ENCODE measurements around the gene C14orf39. TPM values are rescaled to one million over a fixed set of nuclear protein-coding genes. Genes with fewer than 3 reads are reported as not detected.
"Not testable (repeated sequence)": the region's sequence is repeated elsewhere in the genome, so short reads cannot be mapped to it uniquely, and the experiment has no call there.

Gene C14orf39
- total RNA-seq, 4 donors from 2014 or later, result 0.40 to 0.69 TPM; not detected in 2

DNA sequence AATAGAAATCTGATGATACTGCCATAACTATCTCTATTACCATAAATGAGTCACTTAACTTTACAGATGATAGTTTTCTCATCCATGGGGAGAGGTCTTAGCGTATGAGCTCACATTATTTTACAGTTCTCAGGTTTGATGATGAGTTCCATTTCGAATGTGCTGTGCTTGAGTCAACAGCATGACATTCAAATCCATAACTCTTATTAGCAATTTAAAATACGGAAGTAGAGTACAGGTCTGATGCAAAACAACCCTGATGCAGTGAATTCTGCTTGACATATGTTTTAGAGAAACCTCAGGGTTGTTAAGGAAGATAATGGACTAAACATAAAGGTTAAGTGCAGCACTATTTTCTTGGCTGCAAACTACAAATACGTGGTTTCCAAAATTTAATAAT lies 30.0 kb downstream of the C14orf39 start:
- intact Hi-C loops (cut with DNase I; ENCODE audit: low total_unique reads), result no loop called here
- no peaks in the 10 kb centered on the region for H3K36me3 ChIP-seq
- DNase-seq, result no peak
- no peaks in the 10 kb centered on the region for H3K9me3 ChIP-seq
- no peak for TF ChIP-seq POLR2A (IDR thresholded peaks at IDR 0.05)
- no peak for TF ChIP-seq CTCF (IDR thresholded peaks at IDR 0.05)
- H3K27me3 ChIP-seq, result peaks cover 0 to 10% of the 10 kb centered on the region in 2 donors
- no peaks in the 10 kb centered on the region for H3K4me1 ChIP-seq
- no peak overlapping the region for H3K27ac ChIP-seq
- no peak overlapping the region for H3K4me3 ChIP-seq

- no peak for DNase-seq
- Histone ChIP-seq H3K27me3 (no peaks in the 10 kb centered on the region), H3K4me3 (no peak overlapping the region), H3K27ac (no peak overlapping the region), H3K36me3 (no peaks in the 10 kb centered on the region), H3K4me1 (no peaks in the 10 kb centered on the region), H3K9me3 (peaks cover 0 to 4% of the 10 kb centered on the region in 2 donors)
- TF ChIP-seq POLR2A (IDR thresholded peaks at IDR 0.05) (no peak), CTCF (IDR thresholded peaks at IDR 0.05) (no peak)
- intact Hi-C loops (cut with DNase I; ENCODE audit: low total_unique reads), result no loop called here
These were observed 55.6 kb downstream of the C14orf39 start for GRCh38 chr14:60430276-60430675.

DNA sequence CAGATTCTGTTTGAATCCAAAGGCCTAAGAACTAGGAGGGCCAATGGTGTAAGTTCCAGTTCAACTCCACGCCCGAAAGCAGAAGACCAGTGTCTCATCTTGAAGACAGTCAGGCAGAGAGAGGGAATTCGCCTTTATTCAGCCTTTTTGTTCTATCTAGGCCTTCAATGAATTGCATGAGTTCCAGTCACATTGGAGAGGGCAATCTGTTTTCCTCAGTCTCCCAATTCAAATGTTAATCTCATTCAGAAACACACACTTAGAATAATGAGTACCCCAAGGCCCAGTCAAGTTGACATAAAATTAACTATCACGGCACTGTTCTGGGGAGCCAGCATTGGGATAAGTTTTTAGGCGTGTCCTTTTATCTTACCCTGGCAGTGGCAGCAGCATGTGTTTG lies 65.8 kb downstream of the C14orf39 start:
- intact Hi-C loops (cut with DNase I; ENCODE audit: low total_unique reads), result no loop called here
- H3K4me1 ChIP-seq, result no peaks in the 10 kb centered on the region
- no peak for DNase-seq
- no peaks in the 10 kb centered on the region for H3K27me3 ChIP-seq
- H3K36me3 ChIP-seq, result no peaks in the 10 kb centered on the region
- no peak overlapping the region for H3K27ac ChIP-seq
- H3K4me3 ChIP-seq, result no peak overlapping the region
- TF ChIP-seq POLR2A (IDR thresholded peaks at IDR 0.05) (no peak), CTCF (IDR thresholded peaks at IDR 0.05) (no peak)
- H3K9me3 ChIP-seq, result no peaks in the 10 kb centered on the region

GRCh38 chr14:60397550-60397949 lies 88.3 kb downstream of the C14orf39 start:
- H3K27ac ChIP-seq, result not testable (repeated sequence)

DNA sequence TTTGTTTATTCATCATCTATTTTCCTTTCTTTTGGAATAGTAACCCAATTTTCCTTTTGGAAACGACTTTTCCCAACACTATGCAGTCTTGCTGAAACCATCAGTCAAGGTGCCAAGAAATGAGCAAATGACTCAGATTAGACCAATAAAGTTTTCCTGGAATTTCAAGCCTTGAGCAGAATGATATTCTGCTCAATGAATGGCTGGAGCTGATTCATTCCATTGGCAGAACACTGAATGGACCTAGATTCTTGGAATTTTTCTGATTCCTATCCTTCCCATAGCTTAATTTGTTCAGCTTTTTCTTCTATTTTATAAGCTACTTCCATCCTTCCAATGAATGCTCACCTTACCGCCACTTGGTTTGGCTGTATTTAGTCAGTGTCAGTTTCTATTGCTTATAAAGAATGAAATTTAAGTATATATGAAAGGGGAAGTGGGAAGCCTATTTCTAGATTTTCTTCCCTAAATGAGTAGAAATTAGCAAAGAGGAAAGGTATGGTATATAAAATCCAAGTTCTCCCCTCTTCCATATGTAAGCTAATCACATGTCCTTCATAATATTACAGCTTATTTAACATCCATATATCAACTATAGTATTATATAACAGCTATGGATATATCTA lies 89.0 kb downstream of the C14orf39 start:
- H3K9me3 ChIP-seq, result no peaks in the 10 kb centered on the region
- no peak for DNase-seq
- H3K4me1 ChIP-seq, result no peaks in the 10 kb centered on the region
- H3K36me3 ChIP-seq, result no peaks in the 10 kb centered on the region
- no peaks in the 10 kb centered on the region for H3K27me3 ChIP-seq
- intact Hi-C loops (cut with DNase I; ENCODE audit: low total_unique reads), result no loop called here
- no peak for TF ChIP-seq POLR2A (IDR thresholded peaks at IDR 0.05)
- no peak for TF ChIP-seq CTCF (IDR thresholded peaks at IDR 0.05)
- no peak overlapping the region for H3K27ac ChIP-seq
- H3K4me3 ChIP-seq, result no peak overlapping the region

More at GRCh38 chr14:60397550-60397949, 88.3 kb downstream of the C14orf39 start:
- H3K36me3 ChIP-seq; intact Hi-C loops (cut with DNase I; ENCODE audit: low total_unique reads); H3K4me3 ChIP-seq; H3K4me1 ChIP-seq; H3K9me3 ChIP-seq; H3K27me3 ChIP-seq; DNase-seq: not testable (repeated sequence)

Other genes starting within 250 kb of the C14orf39 start
- 10 to 100 TPM; 32.0 to 77.1 (median 52.8) TPM for gene PPM1A, start 236.8 kb downstream of the C14orf39 start, total RNA-seq
- not detected for gene SIX6, start 23.1 kb upstream of the C14orf39 start, total RNA-seq
- 1 to 10 TPM in 1 of 4 donors, not detected in 3; 7.1 TPM for gene SIX1, start 163.4 kb upstream of the C14orf39 start, total RNA-seq
- gene SIX4, start 238.3 kb upstream of the C14orf39 start, total RNA-seq, result 1 to 10 TPM in 3 of 4 donors, under 1 TPM in 1; 0.26 to 9.7 (median 3.5) TPM
- 10 to 100 TPM in 3 of 4 donors, 1 to 10 TPM in 1; 4.4 to 69.7 (median 46.9) TPM for gene MNAT1, start 248.7 kb upstream of the C14orf39 start, total RNA-seq

All from uterus (tissue), 4 donors.